Bronchial epithelial cell (primary cell): Measurements from ENCODE around the gene LAMC3. TPM values are rescaled to one million over a fixed set of nuclear protein-coding genes. Genes with fewer than 3 reads are reported as not detected.

ENCODE experiments used
- DNase-seq: peaks from one replicate; pipeline ENCODE4 v3.0.0-alpha.2; 2010; ENCODE audit warnings: low read depth
- FAIRE-seq: peaks from 2 replicates; lab custom pipeline; 2011; peaks lifted over from hg19 to GRCh38; lab: Jason Lieb, UNC
- H3K27me3 ChIP-seq: 2 replicates; pipeline ENCODE4 v1.5.1; 2011; ENCODE audit warnings: low read length; ENCODE audit not compliant: control insufficient read depth, insufficient read depth
- H3K36me3 ChIP-seq: 2 replicates; pipeline ENCODE4 v1.5.1; 2011; ENCODE audit warnings: low read length; ENCODE audit not compliant: control insufficient read depth, insufficient read depth
- H3K4me3 ChIP-seq: 2 replicates; pipeline ENCODE4 v1.5.1; 2011; ENCODE audit warnings: mild to moderate bottlenecking, low read depth, low read length, control low read depth
- total RNA-seq: library from RNA; depleted of rRNA; stranded (reverse); fragments of >200 nt; gene quantifications from 2 replicates; pipeline ENCODE4 v1.2.1, GENCODE V29; 2014
- TF ChIP-seq, protein P1 (sequence below): IDR thresholded peaks from 2 replicates; pipeline ENCODE4 v1.5.1; 2011; ENCODE audit warnings: mild to moderate bottlenecking, moderate library complexity, low read length, control low read depth, inconsistent platforms; ENCODE audit not compliant: insufficient read depth, severe bottlenecking

Gene LAMC3
- total RNA-seq, 1 donor from 2014 or later = not detected

DNA sequence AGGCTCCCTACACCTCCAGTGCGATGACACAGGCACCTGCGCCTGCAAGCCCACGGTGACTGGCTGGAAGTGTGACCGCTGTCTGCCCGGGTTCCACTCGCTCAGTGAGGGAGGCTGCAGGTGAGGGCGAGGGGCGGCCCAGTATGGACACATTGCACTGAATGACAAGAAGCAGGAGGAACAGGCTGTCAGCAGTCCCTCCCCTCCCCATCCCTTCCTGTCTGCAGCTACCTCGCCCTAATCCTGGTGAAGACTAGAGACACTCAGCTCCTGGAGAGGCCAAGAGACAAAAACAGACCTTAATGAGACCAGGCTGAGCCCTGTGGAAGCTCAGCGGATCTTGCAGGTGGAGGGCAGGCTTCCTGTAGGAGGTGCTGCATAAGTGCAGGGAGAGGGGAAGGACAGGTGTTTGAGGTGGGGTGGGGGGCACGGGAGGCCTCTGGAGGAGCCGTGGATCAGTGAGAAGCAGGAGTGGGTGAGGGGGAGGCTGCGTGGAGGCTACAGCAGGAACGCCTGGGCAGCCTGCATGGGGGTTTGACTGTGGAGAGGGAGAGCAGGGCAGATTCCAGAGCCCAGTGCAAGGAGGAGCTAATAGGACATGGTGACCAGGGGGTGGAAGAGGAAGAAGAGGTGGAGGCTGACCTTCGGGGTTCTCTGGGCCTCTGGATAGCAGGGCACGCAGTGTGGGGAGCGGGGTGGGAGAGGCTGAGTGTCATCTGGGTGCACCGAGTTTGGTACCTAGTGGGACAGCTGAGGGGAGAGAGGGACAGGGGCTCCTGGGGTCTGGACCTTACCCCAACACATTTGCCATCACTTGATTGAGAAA is 30.4 kb downstream of the LAMC3 start:
- FAIRE-seq (no peak), DNase-seq (no peak)
- TF ChIP-seq, protein P1, sequence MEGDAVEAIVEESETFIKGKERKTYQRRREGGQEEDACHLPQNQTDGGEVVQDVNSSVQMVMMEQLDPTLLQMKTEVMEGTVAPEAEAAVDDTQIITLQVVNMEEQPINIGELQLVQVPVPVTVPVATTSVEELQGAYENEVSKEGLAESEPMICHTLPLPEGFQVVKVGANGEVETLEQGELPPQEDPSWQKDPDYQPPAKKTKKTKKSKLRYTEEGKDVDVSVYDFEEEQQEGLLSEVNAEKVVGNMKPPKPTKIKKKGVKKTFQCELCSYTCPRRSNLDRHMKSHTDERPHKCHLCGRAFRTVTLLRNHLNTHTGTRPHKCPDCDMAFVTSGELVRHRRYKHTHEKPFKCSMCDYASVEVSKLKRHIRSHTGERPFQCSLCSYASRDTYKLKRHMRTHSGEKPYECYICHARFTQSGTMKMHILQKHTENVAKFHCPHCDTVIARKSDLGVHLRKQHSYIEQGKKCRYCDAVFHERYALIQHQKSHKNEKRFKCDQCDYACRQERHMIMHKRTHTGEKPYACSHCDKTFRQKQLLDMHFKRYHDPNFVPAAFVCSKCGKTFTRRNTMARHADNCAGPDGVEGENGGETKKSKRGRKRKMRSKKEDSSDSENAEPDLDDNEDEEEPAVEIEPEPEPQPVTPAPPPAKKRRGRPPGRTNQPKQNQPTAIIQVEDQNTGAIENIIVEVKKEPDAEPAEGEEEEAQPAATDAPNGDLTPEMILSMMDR = no peak
- H3K27me3 ChIP-seq = peaks cover 8% of the 10 kb centered on the region
- no peak overlapping the region for H3K4me3 ChIP-seq
- H3K36me3 ChIP-seq = no peaks in the 10 kb centered on the region

GRCh38 chr9:131042666-131043065 is 33.7 kb downstream of the LAMC3 start:
- H3K4me3 ChIP-seq = no peak overlapping the region
- H3K27me3 ChIP-seq = peaks cover 3% of the 10 kb centered on the region
- DNase-seq = no peak
- TF ChIP-seq, protein P1 = no peak
- no peak for FAIRE-seq
- no peaks in the 10 kb centered on the region for H3K36me3 ChIP-seq

- no peaks in the 10 kb centered on the region for H3K36me3 ChIP-seq
- FAIRE-seq = no peak
- DNase-seq = no peak
- H3K4me3 ChIP-seq = no peak overlapping the region
- peaks cover 2% of the 10 kb centered on the region for H3K27me3 ChIP-seq
- TF ChIP-seq, protein P1 = no peak
Measured at GRCh38 chr9:131043087-131043486, 34.1 kb downstream of the LAMC3 start.

- Histone ChIP-seq H3K4me3 (no peak overlapping the region), H3K36me3 (no peaks in the 10 kb centered on the region), H3K27me3 (no peaks in the 10 kb centered on the region)
- TF ChIP-seq, protein P1 = no peak
- DNase-seq = no peak
- no peak for FAIRE-seq
Measured at GRCh38 chr9:131043646-131044045, 34.7 kb downstream of the LAMC3 start.

DNA sequence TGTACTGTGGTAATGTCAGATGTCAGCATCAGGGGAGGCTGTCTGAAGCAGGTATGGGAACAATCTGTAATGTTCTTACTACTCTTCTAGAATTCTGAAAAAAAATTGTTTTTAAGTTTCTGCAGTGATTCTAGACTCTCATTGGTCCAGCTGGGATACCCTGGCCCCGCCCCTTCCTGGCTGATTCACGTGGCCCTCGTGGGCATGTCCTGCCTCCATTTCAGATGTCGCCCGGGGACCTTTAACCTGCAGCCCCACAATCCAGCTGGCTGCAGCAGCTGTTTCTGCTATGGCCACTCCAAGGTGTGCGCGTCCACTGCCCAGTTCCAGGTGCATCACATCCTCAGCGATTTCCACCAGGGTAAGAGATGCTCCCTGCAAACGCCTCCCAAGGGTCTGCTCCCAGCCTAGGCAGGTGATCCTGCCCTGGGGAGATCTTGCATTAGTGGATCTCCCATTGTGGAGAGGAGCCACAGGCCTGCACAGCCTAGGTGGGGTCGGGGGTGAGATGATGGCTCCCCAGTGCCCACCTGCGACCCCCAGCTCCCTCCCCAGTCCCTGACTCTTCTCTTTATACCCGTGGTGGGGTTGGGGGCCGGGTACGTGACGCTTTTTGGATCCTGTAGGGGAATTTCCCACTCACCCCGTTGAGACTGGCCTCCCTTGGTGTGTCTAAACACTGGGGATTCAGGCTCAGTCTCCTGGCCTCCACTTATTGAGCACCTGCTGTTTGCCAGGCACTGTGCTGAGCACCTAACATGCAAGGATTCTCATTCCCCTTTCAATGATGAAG is 36.5 kb downstream of the LAMC3 start:
- Histone ChIP-seq H3K27me3 (no peaks in the 10 kb centered on the region), H3K36me3 (no peaks in the 10 kb centered on the region), H3K4me3 (no peak overlapping the region)
- FAIRE-seq = no peak
- TF ChIP-seq, protein P1 = no peak
- no peak for DNase-seq
